GM10266 (cell line): Measurements from ENCODE around the gene AGBL4.
"Not testable (repeated sequence)": the region's sequence is repeated elsewhere in the genome, so short reads cannot be mapped to it uniquely, and the experiment has no call there.

ENCODE experiments used
- DNase-seq: peaks from one replicate; pipeline ENCODE4 v3.0.0; 2012; ENCODE audit errors: extremely low spot score
- CTCF ChIP-seq: IDR thresholded peaks from 2 replicates; pipeline ENCODE4 v1.5.1; 2012; ENCODE audit warnings: mild to moderate bottlenecking, low read depth; ENCODE audit not compliant: control insufficient read depth, insufficient read depth; ENCODE audit errors: missing control alignments

AGBL4 gene

GRCh38 chr1:50027794-50028193, 4.0 kb upstream of the AGBL4 start:
- no peak for DNase-seq

GRCh38 chr1:49995734-49996133, 28.0 kb downstream of the AGBL4 start:
- TF ChIP-seq CTCF, result no peak
- no peak for DNase-seq

More at GRCh38 chr1:50027794-50028193, 4.0 kb upstream of the AGBL4 start:
- no peak for TF ChIP-seq CTCF

GRCh38 chr1:49971088-49971487, 52.7 kb downstream of the AGBL4 start:
- no peak for DNase-seq
- TF ChIP-seq CTCF, result no peak

GRCh38 chr1:49951385-49951784, 72.4 kb downstream of the AGBL4 start:
- no peak for DNase-seq
- TF ChIP-seq CTCF, result no peak

GRCh38 chr1:49915301-49915700, 108.5 kb downstream of the AGBL4 start:
- not testable (repeated sequence) for DNase-seq

GRCh38 chr1:49906365-49906764, 117.4 kb downstream of the AGBL4 start:
- no peak for TF ChIP-seq CTCF
- DNase-seq, result no peak

GRCh38 chr1:49864581-49864980, 159.2 kb downstream of the AGBL4 start:
- TF ChIP-seq CTCF, result no peak
- no peak for DNase-seq

GRCh38 chr1:49854741-49855140, 169.0 kb downstream of the AGBL4 start:
- DNase-seq, result no peak
- no peak for TF ChIP-seq CTCF
